ENCODE results near the gene PPFIA3.

PPFIA3 gene

GRCh38 chr19:49182848-49183375 is 63.6 kb downstream of the PPFIA3 start:
- no peak for DNase-seq (ENCODE audit: low read depth)

- no peak for DNase-seq (ENCODE audit: low read depth)
Observed at GRCh38 chr19:49186108-49186507, 66.8 kb downstream of the PPFIA3 start.

GRCh38 chr19:49188626-49189200 is 69.4 kb downstream of the PPFIA3 start:
- DNase-seq (ENCODE audit: low read depth): no peak

- DNase-seq (ENCODE audit: low read depth): no peak
Observed at GRCh38 chr19:49189259-49189658, 69.9 kb downstream of the PPFIA3 start.

- no peak for DNase-seq (ENCODE audit: low read depth)
Observed at GRCh38 chr19:49190781-49191180, 71.4 kb downstream of the PPFIA3 start.

- no peak for DNase-seq (ENCODE audit: low read depth)
Observed at GRCh38 chr19:49193822-49194394, 74.6 kb downstream of the PPFIA3 start.

- no peak for DNase-seq (ENCODE audit: low read depth)
Observed at GRCh38 chr19:49194408-49194807, 75.1 kb downstream of the PPFIA3 start.

GRCh38 chr19:49196527-49197240 is 77.3 kb downstream of the PPFIA3 start:
- DNase-seq (ENCODE audit: low read depth): no peak

GRCh38 chr19:49200238-49200862 is 81.0 kb downstream of the PPFIA3 start:
- no peak for DNase-seq (ENCODE audit: low read depth)
